SK-N-MC (cell line): ENCODE measurements around the gene UTP15.

Source experiments
- EZH2 ChIP-seq: fragments of 200-600 bp; sonication (generic); IDR thresholded peaks from one replicate; pipeline ENCODE4 v1.6.1; 2017; ENCODE audit warnings: antibody characterized with exemption
- FOXP2 ChIP-seq: optimal IDR thresholded peaks from 2 replicates; pipeline ENCODE3; 2011; ENCODE audit warnings: mild to moderate bottlenecking, moderate library complexity; ENCODE audit not compliant: insufficient read depth; ENCODE audit errors: extremely low read length, control extremely low read depth
- POLR2AphosphoS5 ChIP-seq: IDR thresholded peaks from 2 replicates; pipeline ENCODE4 v1.6.1; 2012; ENCODE audit warnings: mild to moderate bottlenecking, low read depth, low read length, borderline replicate concordance

DNA sequence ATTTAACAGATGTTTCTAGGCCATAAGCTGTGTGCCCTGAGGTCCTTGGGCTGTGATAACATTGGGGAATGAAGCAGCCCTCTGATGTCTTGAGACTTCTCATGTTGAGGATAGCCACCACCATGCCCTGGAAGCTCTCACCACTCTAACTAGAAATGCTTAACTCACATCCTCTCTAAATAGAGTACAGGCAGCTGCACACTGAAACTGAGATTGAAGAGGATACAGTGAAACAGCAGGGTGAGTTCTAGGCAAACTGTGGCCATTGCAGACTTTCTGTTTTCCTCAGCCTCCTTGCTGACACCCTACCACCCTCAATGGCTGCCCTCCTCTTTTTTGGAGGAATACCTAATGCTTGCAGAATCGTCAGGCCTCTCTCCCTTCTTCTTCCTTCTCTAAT lies 22.4 kb downstream of the UTP15 start:
- no peak for TF ChIP-seq POLR2AphosphoS5
- no peak for TF ChIP-seq FOXP2
- TF ChIP-seq EZH2: no peak
